ENCODE measurements around the gene CLEC10A. TPM values are rescaled to one million over a fixed set of nuclear protein-coding genes. Genes with fewer than 3 reads are reported as not detected.

Gene CLEC10A
- total and polyA plus RNA-seq, 2 experiments from 2014 or later, result 0.21 to 0.37 TPM

DNA sequence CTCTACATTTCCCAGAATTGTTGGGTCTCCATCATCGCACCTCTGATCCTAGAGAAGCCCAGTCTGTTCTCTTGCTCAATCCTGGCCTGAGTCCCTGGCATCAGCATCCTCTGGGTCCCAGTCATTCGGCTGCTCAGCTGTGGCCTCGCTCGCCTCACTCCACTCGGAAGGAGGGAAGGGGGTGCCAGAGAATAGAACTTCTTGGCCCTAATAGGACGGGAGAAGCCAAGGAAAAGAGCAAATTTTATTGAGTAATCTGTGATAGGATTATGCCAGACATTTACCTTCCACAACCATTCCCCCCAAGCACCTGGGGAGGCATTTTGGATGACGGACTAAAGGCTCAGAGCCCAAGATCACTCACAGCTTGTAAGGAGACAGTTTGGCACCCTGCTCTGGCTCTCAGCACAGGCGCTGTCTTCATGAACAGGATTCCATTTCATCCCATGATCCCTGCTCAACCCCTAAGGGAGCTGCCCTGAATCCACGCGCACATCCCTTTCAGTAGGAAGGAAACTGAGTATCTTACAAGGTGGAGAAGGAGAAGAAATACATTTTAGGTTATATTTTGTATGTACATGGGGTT is 498 bp upstream of the CLEC10A start:
- Histone ChIP-seq H3K4me2 (no peak overlapping the region), H3K27me3 (no peaks in the 10 kb centered on the region), H4K20me1 (ENCODE audit: insufficient read depth, poor library complexity, severe bottlenecking) (no peaks in the 10 kb centered on the region), H2AFZ (no peak overlapping the region), H3K36me3 (replicated peaks; ENCODE audit: insufficient read depth, low read depth) (no peaks in the 10 kb centered on the region), H3K9me2 (replicated peaks; ENCODE audit: insufficient read depth) (no peaks in the 10 kb centered on the region), H3K4me3 (no peak overlapping the region), H3K27ac (no peak overlapping the region), H3K9me3 (ENCODE audit: low read depth) (no peaks in the 10 kb centered on the region), H3K79me2 (no peaks in the 10 kb centered on the region), H3K4me1 (ENCODE audit: insufficient read depth) (no peaks in the 10 kb centered on the region)
- WGBS (ENCODE audit: low lambda C conversion rate, missing lambda C conversion rate), result 92% methylated on average over 10 of the region's 10 CpGs
- no peak for TF ChIP-seq EZH2phosphoT487 (IDR thresholded peaks at IDR 0.05; ENCODE audit: low read depth, severe bottlenecking, unreplicated experiment)
- TF ChIP-seq EZH2 (IDR thresholded peaks at IDR 0.05; ENCODE audit: borderline replicate concordance), result no peak
- TF ChIP-seq, protein P1, sequence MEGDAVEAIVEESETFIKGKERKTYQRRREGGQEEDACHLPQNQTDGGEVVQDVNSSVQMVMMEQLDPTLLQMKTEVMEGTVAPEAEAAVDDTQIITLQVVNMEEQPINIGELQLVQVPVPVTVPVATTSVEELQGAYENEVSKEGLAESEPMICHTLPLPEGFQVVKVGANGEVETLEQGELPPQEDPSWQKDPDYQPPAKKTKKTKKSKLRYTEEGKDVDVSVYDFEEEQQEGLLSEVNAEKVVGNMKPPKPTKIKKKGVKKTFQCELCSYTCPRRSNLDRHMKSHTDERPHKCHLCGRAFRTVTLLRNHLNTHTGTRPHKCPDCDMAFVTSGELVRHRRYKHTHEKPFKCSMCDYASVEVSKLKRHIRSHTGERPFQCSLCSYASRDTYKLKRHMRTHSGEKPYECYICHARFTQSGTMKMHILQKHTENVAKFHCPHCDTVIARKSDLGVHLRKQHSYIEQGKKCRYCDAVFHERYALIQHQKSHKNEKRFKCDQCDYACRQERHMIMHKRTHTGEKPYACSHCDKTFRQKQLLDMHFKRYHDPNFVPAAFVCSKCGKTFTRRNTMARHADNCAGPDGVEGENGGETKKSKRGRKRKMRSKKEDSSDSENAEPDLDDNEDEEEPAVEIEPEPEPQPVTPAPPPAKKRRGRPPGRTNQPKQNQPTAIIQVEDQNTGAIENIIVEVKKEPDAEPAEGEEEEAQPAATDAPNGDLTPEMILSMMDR (IDR thresholded peaks at IDR 0.05; ENCODE audit: poor library complexity), result no peak
- DNase-seq (ENCODE audit: low spot score), result no peak

DNA sequence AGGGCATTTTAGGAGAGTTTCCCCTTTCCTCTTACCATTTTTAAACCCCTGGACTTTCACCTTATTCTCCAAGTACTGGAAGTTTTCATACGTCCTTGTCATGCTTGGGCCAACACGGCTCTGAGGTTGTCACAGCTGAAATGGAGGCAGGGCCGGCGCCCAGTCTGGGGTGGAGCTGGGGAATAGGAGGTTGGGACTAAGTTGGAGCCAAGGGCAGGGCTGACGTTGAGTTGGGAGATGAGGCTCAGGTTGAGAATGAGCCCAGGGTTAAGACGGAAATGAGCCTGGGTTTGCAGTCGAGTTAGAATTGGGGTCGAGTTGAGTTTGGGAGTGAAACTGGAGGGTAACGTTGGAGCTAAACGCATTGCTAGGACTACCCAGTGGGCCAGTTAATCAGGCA is 1.3 kb downstream of the CLEC10A start:
- WGBS (ENCODE audit: low lambda C conversion rate, missing lambda C conversion rate), result 91% methylated on average over 10 of the region's 10 CpGs

DNA sequence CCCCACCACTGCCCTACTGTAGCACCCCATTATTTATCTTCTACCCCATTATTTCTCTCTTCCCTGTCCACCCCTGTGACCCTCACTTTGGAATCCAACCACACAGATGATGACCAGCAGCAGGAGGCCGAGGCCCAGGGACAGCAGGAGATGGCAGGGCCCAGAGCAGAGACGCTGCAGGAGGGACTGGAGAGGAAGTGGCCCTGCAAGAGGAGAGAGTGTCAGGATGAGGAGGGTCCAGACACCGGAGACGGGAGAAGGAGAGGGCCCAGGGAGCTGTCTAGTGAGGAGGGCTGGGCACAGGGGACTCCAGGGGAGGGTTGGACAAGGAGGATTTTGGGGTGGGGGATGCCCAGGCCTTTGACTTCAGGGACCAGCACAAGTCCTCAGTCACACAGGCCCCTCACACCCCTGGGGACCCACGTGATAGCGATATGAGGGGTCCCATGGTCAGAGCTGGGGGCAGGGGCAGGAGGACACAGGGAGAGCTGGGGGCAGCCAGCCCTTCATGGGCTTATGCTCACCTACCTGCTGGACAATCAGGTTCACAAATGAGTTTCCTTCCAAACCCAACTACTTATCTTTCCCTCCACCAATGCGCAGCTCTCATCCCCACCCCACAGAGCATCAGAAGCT is 2.0 kb downstream of the CLEC10A start:
- H3K9me2 ChIP-seq (replicated peaks; ENCODE audit: insufficient read depth), result no peaks in the 10 kb centered on the region
- no peak overlapping the region for H2AFZ ChIP-seq
- H4K20me1 ChIP-seq (ENCODE audit: insufficient read depth, poor library complexity, severe bottlenecking), result no peaks in the 10 kb centered on the region
- no peak overlapping the region for H3K4me3 ChIP-seq
- no peaks in the 10 kb centered on the region for H3K4me1 ChIP-seq (ENCODE audit: insufficient read depth)
- no peaks in the 10 kb centered on the region for H3K79me2 ChIP-seq
- DNase-seq (ENCODE audit: low spot score), result no peak
- no peaks in the 10 kb centered on the region for H3K9me3 ChIP-seq (ENCODE audit: low read depth)
- H3K4me2 ChIP-seq, result no peak overlapping the region
- H3K27me3 ChIP-seq, result no peaks in the 10 kb centered on the region
- no peak overlapping the region for H3K27ac ChIP-seq
- TF ChIP-seq, protein P1 (IDR thresholded peaks at IDR 0.05; ENCODE audit: poor library complexity), result no peak
- no peak for TF ChIP-seq EZH2phosphoT487 (IDR thresholded peaks at IDR 0.05; ENCODE audit: low read depth, severe bottlenecking, unreplicated experiment)
- TF ChIP-seq EZH2 (IDR thresholded peaks at IDR 0.05; ENCODE audit: borderline replicate concordance), result no peak
- H3K36me3 ChIP-seq (replicated peaks; ENCODE audit: insufficient read depth, low read depth), result no peaks in the 10 kb centered on the region
- WGBS (ENCODE audit: low lambda C conversion rate, missing lambda C conversion rate), result 92% methylated on average over 7 of the region's 7 CpGs

More for the DNA sequence above, 1.3 kb downstream of the CLEC10A start:
- Histone ChIP-seq H3K9me2 (replicated peaks; ENCODE audit: insufficient read depth) (no peaks in the 10 kb centered on the region), H4K20me1 (ENCODE audit: insufficient read depth, poor library complexity, severe bottlenecking) (no peaks in the 10 kb centered on the region), H3K4me3 (no peak overlapping the region), H3K27me3 (no peaks in the 10 kb centered on the region), H3K36me3 (replicated peaks; ENCODE audit: insufficient read depth, low read depth) (no peaks in the 10 kb centered on the region), H3K4me1 (ENCODE audit: insufficient read depth) (no peaks in the 10 kb centered on the region), H3K79me2 (no peaks in the 10 kb centered on the region), H2AFZ (no peak overlapping the region), H3K27ac (no peak overlapping the region), H3K9me3 (ENCODE audit: low read depth) (no peaks in the 10 kb centered on the region), H3K4me2 (no peak overlapping the region)
- no peak for DNase-seq (ENCODE audit: low spot score)
- TF ChIP-seq EZH2phosphoT487 (IDR thresholded peaks at IDR 0.05; ENCODE audit: low read depth, severe bottlenecking, unreplicated experiment) (no peak), EZH2 (IDR thresholded peaks at IDR 0.05; ENCODE audit: borderline replicate concordance) (no peak)
- TF ChIP-seq, protein P1 (IDR thresholded peaks at IDR 0.05; ENCODE audit: poor library complexity), result no peak

All from hepatocyte (in vitro differentiated cells).